SIG-M5 (cell line): ENCODE data around the gene SIK3.
"Not testable (repeated sequence)": the region's sequence is repeated elsewhere in the genome, so short reads cannot be mapped to it uniquely, and the experiment has no call there.

Experiments
- DNase-seq: peaks from one replicate; lab custom pipeline; 2025; lab: John Stamatoyannopoulos, UW

The SIK3 gene

GRCh38 chr11:117045956-117046355 is 52.3 kb downstream of the SIK3 start:
- no peak for DNase-seq

GRCh38 chr11:117045196-117045595 is 53.0 kb downstream of the SIK3 start:
- DNase-seq: no peak

GRCh38 chr11:117044287-117045035 is 53.8 kb downstream of the SIK3 start:
- DNase-seq: no peak

- no peak for DNase-seq
Measured at GRCh38 chr11:117042689-117043088, 55.5 kb downstream of the SIK3 start.

- no peak for DNase-seq
Measured at GRCh38 chr11:117039900-117040299, 58.3 kb downstream of the SIK3 start.

GRCh38 chr11:117039270-117039669 is 59.0 kb downstream of the SIK3 start:
- DNase-seq: no peak

- no peak for DNase-seq
Measured at GRCh38 chr11:117037975-117038350, 60.3 kb downstream of the SIK3 start.

- DNase-seq: no peak
Measured at GRCh38 chr11:117037279-117037974, 60.8 kb downstream of the SIK3 start.

- DNase-seq: no peak
Measured at GRCh38 chr11:117034901-117035300, 63.3 kb downstream of the SIK3 start.

GRCh38 chr11:117026593-117027330 is 71.5 kb downstream of the SIK3 start:
- DNase-seq: no peak

- DNase-seq: not testable (repeated sequence)
Measured at GRCh38 chr11:117023707-117024106, 74.5 kb downstream of the SIK3 start.

- no peak for DNase-seq
Measured at GRCh38 chr11:117023178-117023577, 75.0 kb downstream of the SIK3 start.

- no peak for DNase-seq
Measured at GRCh38 chr11:117022526-117022925, 75.7 kb downstream of the SIK3 start.

- no peak for DNase-seq
Measured at GRCh38 chr11:117020869-117021564, 77.2 kb downstream of the SIK3 start.

- no peak for DNase-seq
Measured at GRCh38 chr11:117020287-117020686, 77.9 kb downstream of the SIK3 start.

- DNase-seq: no peak
Measured at GRCh38 chr11:117019871-117020270, 78.4 kb downstream of the SIK3 start.

- DNase-seq: no peak
Measured at GRCh38 chr11:117017456-117017855, 80.8 kb downstream of the SIK3 start.

GRCh38 chr11:117016747-117017146 is 81.5 kb downstream of the SIK3 start:
- DNase-seq: no peak

- no peak for DNase-seq
Measured at GRCh38 chr11:117016246-117016645, 82.0 kb downstream of the SIK3 start.

GRCh38 chr11:117011541-117011898 is 86.7 kb downstream of the SIK3 start:
- no peak for DNase-seq

GRCh38 chr11:117010808-117011540 is 87.3 kb downstream of the SIK3 start:
- DNase-seq: no peak
